HG03135 (cell line): ENCODE results near the gene OLIG2.

Source experiments
- ATAC-seq: cut with Tn5 transposase; IDR thresholded peaks from one replicate; pipeline ENCODE4 v1.9.1; 2021; ENCODE audit warnings: mild to moderate bottlenecking, moderate library complexity; ENCODE audit not compliant: unreplicated experiment

Gene OLIG2

GRCh38 chr21:33063907-33064622 is 38.3 kb downstream of the OLIG2 start:
- no peak for ATAC-seq

DNA sequence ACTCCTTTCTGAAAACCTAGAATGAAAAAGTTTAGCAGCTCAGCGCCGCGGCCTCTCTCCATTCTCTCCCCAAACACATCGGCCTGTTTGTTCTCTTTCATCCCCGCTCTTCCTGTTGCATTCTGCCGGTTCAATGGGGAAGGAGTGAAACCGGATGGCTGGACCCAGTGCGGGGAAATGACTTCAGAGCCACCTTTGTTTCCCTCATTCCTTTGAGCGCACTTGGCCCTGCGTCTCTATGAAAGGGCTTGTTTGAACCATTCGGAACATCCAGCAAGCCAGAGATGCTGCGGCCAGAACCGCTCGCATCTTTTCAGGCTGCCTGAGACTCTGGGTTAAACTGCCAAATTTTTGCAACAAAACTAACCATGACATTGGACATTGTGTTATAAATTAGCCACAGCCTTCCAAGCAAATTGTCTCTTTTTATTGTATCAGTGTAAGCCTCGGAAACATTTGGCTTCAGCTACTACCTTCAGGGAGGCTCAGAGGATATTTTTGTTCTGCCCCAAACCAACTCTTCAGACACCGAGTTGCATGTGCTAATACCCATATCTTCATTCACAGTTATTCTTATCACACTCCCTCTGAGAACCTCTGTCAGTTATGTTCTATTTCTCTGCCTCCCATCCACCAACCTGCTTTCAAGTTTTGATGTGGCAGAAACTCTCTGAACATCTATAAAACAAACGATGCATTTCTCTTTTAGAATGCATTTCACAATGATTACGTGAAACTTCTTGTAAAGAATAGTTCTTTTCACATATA is 39.1 kb downstream of the OLIG2 start:
- ATAC-seq: no peak

DNA sequence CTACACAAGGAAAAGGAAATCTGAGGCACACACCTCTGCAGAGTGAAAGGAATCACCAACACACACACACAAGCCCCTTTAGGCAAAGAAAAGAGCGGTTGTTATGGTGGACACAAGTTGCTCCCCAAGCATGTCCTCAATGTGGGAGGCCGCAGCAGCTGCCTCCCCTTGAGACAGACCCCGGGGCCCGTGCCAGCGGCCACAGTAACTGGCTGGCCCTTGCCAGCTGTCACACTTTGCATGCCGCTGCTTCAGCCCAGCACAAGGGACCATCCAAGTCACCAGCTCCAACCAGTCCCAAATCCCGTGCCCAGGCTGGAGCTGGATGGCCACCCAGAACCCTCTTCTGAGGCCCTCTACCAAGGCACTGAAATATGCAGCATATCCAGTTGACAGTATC is 41.3 kb downstream of the OLIG2 start:
- ATAC-seq: no peak

- no peak for ATAC-seq
These were observed 41.7 kb downstream of the OLIG2 start for GRCh38 chr21:33067457-33067856.

- no peak for ATAC-seq
These were observed 43.5 kb downstream of the OLIG2 start for GRCh38 chr21:33069243-33069642.

GRCh38 chr21:33069645-33069993 is 43.9 kb downstream of the OLIG2 start:
- ATAC-seq: no peak

DNA sequence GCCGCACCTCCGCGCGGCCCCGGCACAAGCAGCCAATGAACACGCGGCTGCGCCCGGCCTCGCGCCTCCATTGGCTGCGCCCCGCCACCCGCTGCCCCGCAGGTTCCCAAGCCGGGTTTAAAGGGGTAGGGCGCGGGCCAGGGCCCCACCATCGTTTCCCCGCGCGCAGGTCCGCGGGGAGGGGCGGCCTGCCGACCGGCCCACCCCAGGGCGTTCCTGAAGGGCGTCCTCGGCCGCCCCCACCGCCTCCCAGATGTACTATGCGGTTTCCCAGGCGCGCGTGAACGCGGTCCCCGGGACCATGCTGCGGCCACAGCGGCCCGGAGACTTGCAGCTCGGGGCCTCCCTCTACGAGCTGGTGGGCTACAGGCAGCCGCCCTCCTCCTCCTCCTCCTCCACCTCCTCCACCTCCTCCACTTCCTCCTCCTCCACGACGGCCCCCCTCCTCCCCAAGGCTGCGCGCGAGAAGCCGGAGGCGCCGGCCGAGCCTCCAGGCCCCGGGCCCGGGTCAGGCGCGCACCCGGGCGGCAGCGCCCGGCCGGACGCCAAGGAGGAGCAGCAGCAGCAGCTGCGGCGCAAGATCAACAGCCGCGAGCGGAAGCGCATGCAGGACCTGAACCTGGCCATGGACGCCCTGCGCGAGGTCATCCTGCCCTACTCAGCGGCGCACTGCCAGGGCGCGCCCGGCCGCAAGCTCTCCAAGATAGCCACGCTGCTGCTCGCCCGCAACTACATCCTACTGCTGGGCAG is 44.4 kb downstream of the OLIG2 start, which contains the start of gene OLIG1:
OLIG1 (plus strand) TSS at position 148 of the 750 bp plus-strand sequence; CDS start at position 254, 106 bp downstream.
- ATAC-seq: no peak

DNA sequence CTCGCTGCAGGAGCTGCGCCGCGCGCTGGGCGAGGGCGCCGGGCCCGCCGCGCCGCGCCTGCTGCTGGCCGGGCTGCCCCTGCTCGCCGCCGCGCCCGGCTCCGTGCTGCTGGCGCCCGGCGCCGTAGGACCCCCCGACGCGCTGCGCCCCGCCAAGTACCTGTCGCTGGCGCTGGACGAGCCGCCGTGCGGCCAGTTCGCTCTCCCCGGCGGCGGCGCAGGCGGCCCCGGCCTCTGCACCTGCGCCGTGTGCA is 44.9 kb downstream of the OLIG2 start:
- ATAC-seq: no peak

DNA sequence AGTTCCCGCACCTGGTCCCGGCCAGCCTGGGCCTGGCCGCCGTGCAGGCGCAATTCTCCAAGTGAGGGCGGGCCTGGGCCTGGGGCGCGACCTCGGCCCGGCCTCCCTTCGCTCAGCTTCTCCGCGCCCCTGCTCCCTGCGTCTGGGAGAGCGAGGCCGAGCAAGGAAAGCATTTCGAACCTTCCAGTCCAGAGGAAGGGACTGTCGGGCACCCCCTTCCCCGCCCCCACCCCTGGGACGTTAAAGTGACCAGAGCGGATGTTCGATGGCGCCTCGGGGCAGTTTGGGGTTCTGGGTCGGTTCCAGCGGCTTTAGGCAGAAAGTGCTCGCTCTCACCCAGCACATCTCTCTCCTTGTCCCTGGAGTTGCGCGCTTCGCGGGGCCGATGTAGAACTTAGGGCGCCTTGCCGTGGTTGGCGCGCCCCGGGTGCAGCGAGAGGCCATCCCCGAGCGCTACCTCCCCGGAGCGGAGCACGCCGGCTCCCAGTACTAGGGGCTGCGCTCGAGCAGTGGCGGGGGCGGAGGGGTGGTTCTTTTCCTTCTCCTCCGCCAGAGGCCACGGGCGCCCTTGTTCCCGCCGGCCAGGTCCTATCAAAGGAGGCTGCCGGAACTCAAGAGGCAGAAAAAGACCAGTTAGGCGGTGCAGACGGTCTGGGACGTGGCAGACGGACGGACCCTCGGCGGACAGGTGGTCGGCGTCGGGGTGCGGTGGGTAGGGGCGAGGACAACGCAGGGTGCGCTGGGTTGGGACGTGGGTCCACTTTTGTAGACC is 45.4 kb downstream of the OLIG2 start:
- no peak for ATAC-seq

DNA sequence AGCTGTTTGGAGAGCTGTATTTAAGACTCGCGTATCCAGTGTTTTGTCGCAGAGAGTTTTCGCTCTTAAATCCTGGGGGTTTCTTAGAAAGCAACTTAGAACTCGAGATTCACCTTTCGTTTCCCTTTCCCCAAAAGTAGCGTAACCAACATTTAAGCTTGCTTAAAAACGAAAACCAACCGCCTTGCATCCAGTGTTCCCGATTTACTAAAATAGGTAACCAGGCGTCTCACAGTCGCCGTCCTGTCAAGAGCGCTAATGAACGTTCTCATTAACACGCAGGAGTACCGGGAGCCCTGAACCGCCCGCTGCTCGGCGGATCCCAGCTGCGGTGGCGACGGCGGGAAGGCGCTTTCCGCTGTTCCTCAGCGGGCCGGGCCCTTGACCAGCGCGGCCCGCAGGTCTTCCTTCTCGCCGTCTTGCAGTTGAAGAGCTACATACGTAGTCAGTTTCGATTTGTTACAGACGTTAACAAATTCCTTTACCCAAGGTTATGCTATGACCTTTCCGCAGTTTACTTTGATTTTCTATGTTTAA is 46.1 kb downstream of the OLIG2 start:
- no peak for ATAC-seq

GRCh38 chr21:33073636-33074035 is 47.9 kb downstream of the OLIG2 start:
- no peak for ATAC-seq

GRCh38 chr21:33075128-33075527 is 49.4 kb downstream of the OLIG2 start:
- no peak for ATAC-seq

DNA sequence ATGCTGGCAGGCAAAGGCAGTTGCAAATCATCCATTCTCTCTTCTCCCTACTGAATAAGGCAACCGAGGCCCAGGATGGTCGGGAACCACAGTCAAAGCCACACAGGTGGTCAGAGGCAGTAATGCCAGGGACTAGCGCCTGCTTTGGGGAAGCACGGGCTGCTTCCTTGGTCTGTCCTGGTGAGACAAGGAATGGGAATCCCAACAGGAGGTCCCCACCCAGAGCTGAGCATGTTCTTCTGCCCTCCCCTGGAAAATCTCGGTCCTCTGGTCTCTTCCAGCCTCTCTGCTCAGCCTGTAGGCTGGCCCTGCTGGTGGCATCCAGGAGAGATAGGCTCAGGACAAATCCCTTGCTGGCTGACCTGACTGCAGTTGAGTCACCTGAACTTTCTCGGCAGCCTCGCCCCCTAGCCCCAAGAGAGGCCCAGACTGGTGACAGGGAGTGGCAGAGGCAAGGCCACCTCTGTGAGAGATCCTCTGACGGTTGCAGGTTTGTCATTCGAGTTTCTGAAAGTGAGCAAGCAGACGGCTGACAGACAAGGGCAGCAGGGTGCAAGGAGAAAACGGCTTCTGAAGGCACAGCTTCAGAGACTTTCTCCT is 50.0 kb downstream of the OLIG2 start:
- ATAC-seq: no peak

DNA sequence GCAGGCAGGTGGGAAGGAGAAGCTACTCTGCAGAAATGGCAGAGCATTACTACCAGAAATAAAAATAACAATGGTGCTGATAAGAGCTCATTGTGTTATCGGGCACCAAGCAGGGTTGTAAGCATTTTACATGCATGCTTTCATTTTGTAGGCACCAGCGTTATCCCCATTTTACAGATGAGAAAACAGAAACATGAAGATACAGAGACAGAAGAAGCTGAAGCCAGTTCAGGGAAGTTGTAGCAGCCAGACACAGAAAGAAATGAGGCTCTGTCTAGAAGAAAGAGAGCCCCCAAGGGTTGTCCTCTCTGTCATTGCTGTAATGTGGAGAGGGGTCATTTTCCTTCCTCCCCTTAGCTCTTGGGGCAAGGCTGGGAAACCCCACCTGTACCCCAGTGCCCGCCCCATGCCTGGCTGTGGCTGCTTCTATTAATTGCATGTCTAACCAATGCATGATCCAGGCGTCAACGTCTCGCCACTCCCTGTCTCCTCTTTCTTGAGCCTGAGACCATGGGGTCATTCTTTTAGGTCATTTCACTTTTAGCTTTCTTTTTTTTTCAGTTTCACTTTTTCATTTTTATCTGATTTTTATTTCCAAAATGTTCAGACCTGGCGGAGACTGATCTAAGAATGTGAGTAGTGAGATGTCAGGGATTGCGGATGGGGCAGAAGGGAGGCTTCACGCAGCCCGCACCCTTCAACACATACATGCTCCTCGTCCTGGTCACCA is 51.0 kb downstream of the OLIG2 start:
- no peak for ATAC-seq
